ENCODE results near the gene SRPK2. TPM values are rescaled to one million over a fixed set of nuclear protein-coding genes. Genes with fewer than 3 reads are reported as not detected.

SRPK2 gene
- total RNA-seq, 1 donor from 2014 or later, result 54.1 TPM

GRCh38 chr7:105206985-105207384, 181.7 kb downstream of the SRPK2 start:
- Histone ChIP-seq H4K20me1 (ENCODE audit: low read depth) (peaks cover 27% of the 10 kb centered on the region), H2AFZ (replicated peaks) (no peak overlapping the region), H3K27ac (no peak overlapping the region), H3F3A (ENCODE audit: low read depth) (peaks cover 15% of the 10 kb centered on the region), H3K36me3 (no peaks in the 10 kb centered on the region), H3K4me1 (peaks cover 22% of the 10 kb centered on the region), H3K27me3 (no peaks in the 10 kb centered on the region), H3K9ac (no peak overlapping the region), H3K4me2 (no peak overlapping the region), H3K79me2 (ENCODE audit: low read depth) (peaks cover 47% of the 10 kb centered on the region), H3K4me3 (no peak overlapping the region), H3K9me3 (ENCODE audit: low read depth) (no peaks in the 10 kb centered on the region)
- H3K9me3 Mint-ChIP-seq, result peaks cover 2% of the 10 kb centered on the region
- DNase-seq (ENCODE audit: low spot score), result no peak
- no peak overlapping the region for H3K4me3 Mint-ChIP-seq
- peaks cover 19% of the 10 kb centered on the region for H3K36me3 Mint-ChIP-seq
- peaks cover 41% of the 10 kb centered on the region for H3K4me1 Mint-ChIP-seq
- peaks cover 2% of the 10 kb centered on the region for H3K27me3 Mint-ChIP-seq (ENCODE audit: insufficient read depth, low read depth)
- H3K27ac Mint-ChIP-seq, result no peak overlapping the region
- no peak for TF ChIP-seq EZH2 (IDR thresholded peaks at IDR 0.05)
- TF ChIP-seq, protein P1, sequence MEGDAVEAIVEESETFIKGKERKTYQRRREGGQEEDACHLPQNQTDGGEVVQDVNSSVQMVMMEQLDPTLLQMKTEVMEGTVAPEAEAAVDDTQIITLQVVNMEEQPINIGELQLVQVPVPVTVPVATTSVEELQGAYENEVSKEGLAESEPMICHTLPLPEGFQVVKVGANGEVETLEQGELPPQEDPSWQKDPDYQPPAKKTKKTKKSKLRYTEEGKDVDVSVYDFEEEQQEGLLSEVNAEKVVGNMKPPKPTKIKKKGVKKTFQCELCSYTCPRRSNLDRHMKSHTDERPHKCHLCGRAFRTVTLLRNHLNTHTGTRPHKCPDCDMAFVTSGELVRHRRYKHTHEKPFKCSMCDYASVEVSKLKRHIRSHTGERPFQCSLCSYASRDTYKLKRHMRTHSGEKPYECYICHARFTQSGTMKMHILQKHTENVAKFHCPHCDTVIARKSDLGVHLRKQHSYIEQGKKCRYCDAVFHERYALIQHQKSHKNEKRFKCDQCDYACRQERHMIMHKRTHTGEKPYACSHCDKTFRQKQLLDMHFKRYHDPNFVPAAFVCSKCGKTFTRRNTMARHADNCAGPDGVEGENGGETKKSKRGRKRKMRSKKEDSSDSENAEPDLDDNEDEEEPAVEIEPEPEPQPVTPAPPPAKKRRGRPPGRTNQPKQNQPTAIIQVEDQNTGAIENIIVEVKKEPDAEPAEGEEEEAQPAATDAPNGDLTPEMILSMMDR (IDR thresholded peaks at IDR 0.05), result no peak
- TF ChIP-seq EZH2phosphoT487 (IDR thresholded peaks at IDR 0.05), result no peak

DNA sequence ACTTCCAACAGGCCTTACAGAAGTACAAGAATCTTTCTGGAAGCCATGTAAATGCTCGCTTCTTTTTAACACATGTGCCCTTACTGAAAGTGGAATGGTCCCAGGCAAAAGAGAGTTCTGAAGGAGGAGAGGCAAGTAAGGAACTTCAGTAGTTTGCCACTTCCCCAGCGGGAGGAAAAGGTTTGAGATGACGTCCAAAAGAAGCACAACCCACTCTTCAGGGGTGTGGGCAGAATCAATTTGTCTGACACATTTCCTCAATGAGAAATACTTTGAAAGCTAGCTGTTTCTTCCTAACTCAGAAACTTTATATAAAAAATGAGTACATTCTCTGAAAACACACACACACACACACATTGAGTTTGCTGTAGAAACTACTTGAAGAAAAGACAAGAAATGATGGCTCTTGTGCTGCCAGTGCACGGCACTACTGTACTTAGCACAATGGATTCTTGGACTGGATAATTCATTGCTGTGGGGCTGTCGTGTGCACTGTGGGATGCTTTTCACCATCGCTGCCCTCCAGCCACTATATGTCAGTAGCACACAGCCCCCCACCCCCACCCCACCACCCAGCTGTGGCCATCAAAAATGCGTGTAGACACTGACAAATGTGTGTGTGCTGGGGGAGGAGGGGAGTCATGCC, 183.0 kb downstream of the SRPK2 start:
- TF ChIP-seq EZH2 (IDR thresholded peaks at IDR 0.05) (no peak), EZH2phosphoT487 (IDR thresholded peaks at IDR 0.05) (no peak)
- TF ChIP-seq, protein P1 (IDR thresholded peaks at IDR 0.05), result no peak

DNA sequence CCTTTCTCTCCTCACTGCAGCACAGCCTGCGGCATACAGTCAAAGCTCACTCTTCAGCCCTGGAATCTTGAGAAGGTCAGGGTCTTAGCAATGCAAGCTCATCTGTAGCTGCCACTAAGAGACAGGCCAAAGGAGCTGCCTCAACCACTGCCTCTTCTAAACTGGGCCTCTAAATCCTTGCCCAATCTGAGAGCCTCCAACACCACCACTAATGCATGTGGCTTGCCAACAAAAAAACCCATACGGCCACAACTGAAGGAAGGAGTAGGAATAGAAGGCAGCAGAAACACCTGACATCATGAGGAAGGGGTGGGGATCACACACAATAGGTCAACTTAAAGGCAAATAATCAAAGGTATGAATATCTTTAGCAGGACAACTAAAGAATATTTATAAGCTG, 183.8 kb downstream of the SRPK2 start:
- Mint-ChIP-seq H3K27me3 (ENCODE audit: insufficient read depth, low read depth) (peaks cover 2% of the 10 kb centered on the region), H3K36me3 (peaks cover 31% of the 10 kb centered on the region), H3K9me3 (no peaks in the 10 kb centered on the region), H3K27ac (no peak overlapping the region), H3K4me1 (peaks cover 25% of the 10 kb centered on the region), H3K4me3 (no peak overlapping the region)
- DNase-seq (ENCODE audit: low spot score), result no peak
- Histone ChIP-seq H3K4me1 (peaks cover 13% of the 10 kb centered on the region), H3K9me3 (ENCODE audit: low read depth) (no peaks in the 10 kb centered on the region), H3K27ac (no peak overlapping the region), H3K36me3 (no peaks in the 10 kb centered on the region), H3K27me3 (no peaks in the 10 kb centered on the region), H3K79me2 (ENCODE audit: low read depth) (peaks cover 28% of the 10 kb centered on the region), H3K4me3 (no peak overlapping the region), H3K4me2 (no peak overlapping the region), H4K20me1 (ENCODE audit: low read depth) (peaks cover 20% of the 10 kb centered on the region), H3K9ac (no peak overlapping the region), H3F3A (ENCODE audit: low read depth) (peaks cover under 1% of the 10 kb centered on the region), H2AFZ (replicated peaks) (no peak overlapping the region)
- TF ChIP-seq EZH2phosphoT487 (IDR thresholded peaks at IDR 0.05), result no peak
- no peak for TF ChIP-seq EZH2 (IDR thresholded peaks at IDR 0.05)
- TF ChIP-seq, protein P1 (IDR thresholded peaks at IDR 0.05), result no peak

More for the DNA sequence above, 183.0 kb downstream of the SRPK2 start:
- Histone ChIP-seq H3K4me2 (no peak overlapping the region), H3K9ac (no peak overlapping the region), H2AFZ (replicated peaks) (no peak overlapping the region), H3K4me3 (no peak overlapping the region), H3K4me1 (peaks cover 19% of the 10 kb centered on the region), H3K79me2 (ENCODE audit: low read depth) (peaks cover 35% of the 10 kb centered on the region), H4K20me1 (ENCODE audit: low read depth) (peaks cover 27% of the 10 kb centered on the region), H3K36me3 (no peaks in the 10 kb centered on the region), H3K27me3 (no peaks in the 10 kb centered on the region), H3K27ac (no peak overlapping the region), H3K9me3 (ENCODE audit: low read depth) (no peaks in the 10 kb centered on the region), H3F3A (ENCODE audit: low read depth) (peaks cover 8% of the 10 kb centered on the region)
- no peak overlapping the region for H3K4me3 Mint-ChIP-seq
- peaks cover 32% of the 10 kb centered on the region for H3K4me1 Mint-ChIP-seq
- H3K27me3 Mint-ChIP-seq (ENCODE audit: insufficient read depth, low read depth), result peaks cover 2% of the 10 kb centered on the region
- H3K36me3 Mint-ChIP-seq, result peaks cover 24% of the 10 kb centered on the region
- no peak overlapping the region for H3K27ac Mint-ChIP-seq
- no peaks in the 10 kb centered on the region for H3K9me3 Mint-ChIP-seq
- DNase-seq (ENCODE audit: low spot score), result no peak

Measured in neural progenitor cell (in vitro differentiated cells).